ENCODE data around the gene HMSD.

The HMSD gene

GRCh38 chr18:63986885-63987284 lies 37.8 kb downstream of the HMSD start:
- no peaks in the 10 kb centered on the region for H3K9me3 Mint-ChIP-seq
- no peaks in the 10 kb centered on the region for H3K27me3 Mint-ChIP-seq
- H3K4me3 Mint-ChIP-seq: no peak overlapping the region
- intact Hi-C loops (cut with micrococcal nuclease): loop anchor here (10.0 kb wide), 1 partner anchor 402 kb away; the partner anchor contains the start of gene SERPINB13
- peaks cover 100% of the 10 kb centered on the region for H3K36me3 Mint-ChIP-seq (ENCODE audit: low read depth)
- peaks cover 4% of the 10 kb centered on the region for H3K4me1 Mint-ChIP-seq (ENCODE audit: low read depth)
- no peak overlapping the region for H3K27ac Mint-ChIP-seq

DNA sequence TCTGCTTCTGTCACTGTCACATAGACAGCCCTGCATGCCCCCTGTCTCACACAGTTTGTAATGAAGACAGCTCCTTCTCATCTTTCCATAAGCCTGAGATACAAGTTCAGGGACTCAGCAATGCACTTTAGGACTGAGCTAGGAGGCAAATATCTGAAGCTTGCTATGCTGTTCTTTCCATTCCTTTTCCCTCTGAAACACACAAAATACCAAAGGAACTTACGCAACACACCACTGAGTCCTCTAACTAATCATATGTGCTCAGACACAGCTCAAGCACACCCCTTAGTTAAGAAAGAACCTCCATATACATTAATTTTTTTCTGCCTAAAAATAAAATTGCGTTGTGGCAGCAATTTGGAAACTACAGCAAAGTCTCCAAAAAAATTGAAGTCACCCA lies 38.6 kb downstream of the HMSD start:
- Mint-ChIP-seq H3K27ac (no peak overlapping the region), H3K36me3 (ENCODE audit: low read depth) (peaks cover 100% of the 10 kb centered on the region), H3K4me1 (ENCODE audit: low read depth) (no peaks in the 10 kb centered on the region), H3K9me3 (no peaks in the 10 kb centered on the region), H3K4me3 (no peak overlapping the region), H3K27me3 (no peaks in the 10 kb centered on the region)
- intact Hi-C loops (cut with micrococcal nuclease): loop anchor here (10.0 kb wide), 1 partner anchor 403 kb away; the partner anchor contains the start of gene SERPINB13

GRCh38 chr18:63992751-63993150 lies 43.6 kb downstream of the HMSD start:
- intact Hi-C loops (cut with micrococcal nuclease): loop anchor here (10.0 kb wide), 1 partner anchor 478 kb away; no protein-coding TSS in a partner anchor
- no peak overlapping the region for H3K4me3 Mint-ChIP-seq
- no peak overlapping the region for H3K27ac Mint-ChIP-seq
- H3K27me3 Mint-ChIP-seq: no peaks in the 10 kb centered on the region
- peaks cover 5% of the 10 kb centered on the region for H3K4me1 Mint-ChIP-seq (ENCODE audit: low read depth)
- peaks cover 9% of the 10 kb centered on the region for H3K9me3 Mint-ChIP-seq
- peaks cover 76% of the 10 kb centered on the region for H3K36me3 Mint-ChIP-seq (ENCODE audit: low read depth)

- peaks cover 5% of the 10 kb centered on the region for H3K4me1 Mint-ChIP-seq (ENCODE audit: low read depth)
- no peak overlapping the region for H3K4me3 Mint-ChIP-seq
- peaks cover 55% of the 10 kb centered on the region for H3K36me3 Mint-ChIP-seq (ENCODE audit: low read depth)
These were observed 45.8 kb downstream of the HMSD start for GRCh38 chr18:63994783-63995399.

GRCh38 chr18:63997041-63997440 lies 47.9 kb downstream of the HMSD start:
- Mint-ChIP-seq H3K4me1 (ENCODE audit: low read depth) (peaks cover 9% of the 10 kb centered on the region), H3K4me3 (no peak overlapping the region), H3K36me3 (ENCODE audit: low read depth) (peaks cover 38% of the 10 kb centered on the region), H3K9me3 (peaks cover 9% of the 10 kb centered on the region), H3K27ac (no peak overlapping the region), H3K27me3 (no peaks in the 10 kb centered on the region)
- intact Hi-C loops (cut with micrococcal nuclease): loop anchor here (5.0 to 10.0 kb wide), 2 partner anchors 105 to 482 kb away; no protein-coding TSS in a partner anchor

More at GRCh38 chr18:63994783-63995399, 45.8 kb downstream of the HMSD start:
- Mint-ChIP-seq H3K27ac (no peak overlapping the region), H3K9me3 (peaks cover 9% of the 10 kb centered on the region), H3K27me3 (no peaks in the 10 kb centered on the region)
- intact Hi-C loops (cut with micrococcal nuclease): loop anchor here (1.0 to 10.0 kb wide), 3 partner anchors 32 to 480 kb away; no protein-coding TSS in a partner anchor

- Mint-ChIP-seq H3K4me1 (ENCODE audit: low read depth) (peaks cover 13% of the 10 kb centered on the region), H3K9me3 (peaks cover 9% of the 10 kb centered on the region), H3K36me3 (ENCODE audit: low read depth) (peaks cover 38% of the 10 kb centered on the region), H3K4me3 (no peak overlapping the region), H3K27ac (no peak overlapping the region), H3K27me3 (peaks cover 2% of the 10 kb centered on the region)
- intact Hi-C loops (cut with micrococcal nuclease): loop anchor here (5.0 to 10.0 kb wide), 2 partner anchors 105 to 483 kb away; no protein-coding TSS in a partner anchor
These were observed 48.5 kb downstream of the HMSD start for GRCh38 chr18:63997606-63998005.

DNA sequence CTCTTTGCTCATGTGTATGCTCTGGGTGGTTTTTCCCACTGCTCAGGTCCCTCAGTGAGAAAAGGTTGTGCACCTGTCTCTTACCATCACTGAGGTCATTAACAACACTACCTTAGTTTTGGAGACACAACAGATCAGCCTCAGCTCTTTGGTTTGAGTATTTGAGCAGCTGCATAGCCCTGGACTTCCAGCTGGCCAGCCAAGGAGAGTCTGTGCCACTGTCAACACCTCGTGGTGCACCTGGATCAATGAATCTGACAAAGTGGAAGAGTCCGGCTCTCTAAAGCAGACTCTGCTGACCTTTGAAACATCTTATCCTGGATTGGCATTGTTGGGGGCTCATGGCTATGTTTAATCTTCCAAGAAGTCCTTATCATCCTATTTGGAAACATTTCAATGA lies 50.8 kb downstream of the HMSD start:
- Mint-ChIP-seq H3K4me3 (no peak overlapping the region), H3K27ac (no peak overlapping the region), H3K27me3 (peaks cover 2% of the 10 kb centered on the region), H3K36me3 (ENCODE audit: low read depth) (peaks cover 39% of the 10 kb centered on the region), H3K9me3 (peaks cover 9% of the 10 kb centered on the region), H3K4me1 (ENCODE audit: low read depth) (peaks cover 13% of the 10 kb centered on the region)
- intact Hi-C loops (cut with micrococcal nuclease): loop anchor here (5.0 to 10.0 kb wide), 2 partner anchors 108 to 485 kb away; no protein-coding TSS in a partner anchor

- Mint-ChIP-seq H3K9me3 (no peaks in the 10 kb centered on the region), H3K4me1 (ENCODE audit: low read depth) (peaks cover 8% of the 10 kb centered on the region), H3K27ac (no peak overlapping the region), H3K27me3 (peaks cover 2% of the 10 kb centered on the region), H3K36me3 (ENCODE audit: low read depth) (peaks cover 43% of the 10 kb centered on the region), H3K4me3 (no peak overlapping the region)
- intact Hi-C loops (cut with micrococcal nuclease): no loop called here
These were observed 53.5 kb downstream of the HMSD start for GRCh38 chr18:64002581-64002980.

DNA sequence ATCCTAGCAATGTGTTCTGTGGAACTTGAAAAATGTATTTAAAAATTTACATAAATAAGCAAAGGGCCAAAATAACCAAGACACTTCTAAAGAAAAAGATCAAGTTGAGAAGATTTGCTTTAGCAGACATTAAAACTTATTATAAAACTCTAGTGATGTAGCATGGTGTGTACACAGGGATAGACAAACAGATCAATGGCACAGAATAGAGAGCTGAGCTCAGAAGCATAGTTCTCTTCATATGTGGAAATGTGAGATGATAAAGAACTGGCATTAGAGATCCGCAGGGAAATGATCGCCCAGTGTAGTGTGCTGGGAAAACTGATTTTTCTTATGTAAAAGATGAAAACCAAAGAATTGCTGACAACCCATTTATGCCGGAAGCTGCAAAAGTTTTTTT lies 60.2 kb downstream of the HMSD start:
- Mint-ChIP-seq H3K9me3 (no peaks in the 10 kb centered on the region), H3K27ac (no peak overlapping the region)
- intact Hi-C loops (cut with micrococcal nuclease): no loop called here

More for the DNA sequence above, 60.2 kb downstream of the HMSD start:
- Mint-ChIP-seq H3K4me3 (no peak overlapping the region), H3K4me1 (ENCODE audit: low read depth) (no peaks in the 10 kb centered on the region), H3K27me3 (no peaks in the 10 kb centered on the region), H3K36me3 (ENCODE audit: low read depth) (peaks cover 22% of the 10 kb centered on the region)

Data from dendritic cell treated with granulocyte-macrophage colony-stimulating factor and Interleukin-4, amounts not matched to agents 40 ng/mL and 50 ng/mL, for 4 days (primary cell).